Stimulated activated CD8-positive, alpha-beta memory T cell treated with anti-CD3 and anti-CD28 coated beads, Interleukin-12 subunit alpha, Interleukin-12 subunit beta, amount 100 ng/mL, for 24 hours (primary cell): ENCODE results near the gene USP35.
"Not testable (repeated sequence)": the region's sequence is repeated elsewhere in the genome, so short reads cannot be mapped to it uniquely, and the experiment has no call there.

Experiments
- DNase-seq: peaks from one replicate; pipeline ENCODE4 v3.0.0-alpha.2; 2020; ENCODE audit errors: extremely low read depth

The USP35 gene

DNA sequence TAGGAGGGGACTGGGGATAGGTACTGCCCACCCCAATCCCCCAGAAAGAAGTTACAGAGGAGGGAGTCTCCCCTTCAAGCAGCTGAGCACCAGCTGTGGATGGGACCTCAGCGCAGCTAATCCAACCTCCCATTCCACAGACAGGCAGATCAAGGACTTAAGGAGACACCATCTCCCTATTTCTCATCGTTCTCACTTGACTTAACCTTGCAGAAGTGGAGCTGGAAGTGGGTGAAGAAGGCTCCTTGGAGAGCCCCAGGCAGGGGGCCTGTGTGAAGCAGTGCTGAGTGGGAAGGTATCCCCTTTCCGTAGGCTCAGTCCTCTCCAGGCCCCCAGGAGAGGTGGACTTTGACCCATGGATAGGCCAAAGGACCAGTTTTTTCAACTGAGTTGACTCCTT, 27.3 kb downstream of the USP35 start:
- no peak for DNase-seq

DNA sequence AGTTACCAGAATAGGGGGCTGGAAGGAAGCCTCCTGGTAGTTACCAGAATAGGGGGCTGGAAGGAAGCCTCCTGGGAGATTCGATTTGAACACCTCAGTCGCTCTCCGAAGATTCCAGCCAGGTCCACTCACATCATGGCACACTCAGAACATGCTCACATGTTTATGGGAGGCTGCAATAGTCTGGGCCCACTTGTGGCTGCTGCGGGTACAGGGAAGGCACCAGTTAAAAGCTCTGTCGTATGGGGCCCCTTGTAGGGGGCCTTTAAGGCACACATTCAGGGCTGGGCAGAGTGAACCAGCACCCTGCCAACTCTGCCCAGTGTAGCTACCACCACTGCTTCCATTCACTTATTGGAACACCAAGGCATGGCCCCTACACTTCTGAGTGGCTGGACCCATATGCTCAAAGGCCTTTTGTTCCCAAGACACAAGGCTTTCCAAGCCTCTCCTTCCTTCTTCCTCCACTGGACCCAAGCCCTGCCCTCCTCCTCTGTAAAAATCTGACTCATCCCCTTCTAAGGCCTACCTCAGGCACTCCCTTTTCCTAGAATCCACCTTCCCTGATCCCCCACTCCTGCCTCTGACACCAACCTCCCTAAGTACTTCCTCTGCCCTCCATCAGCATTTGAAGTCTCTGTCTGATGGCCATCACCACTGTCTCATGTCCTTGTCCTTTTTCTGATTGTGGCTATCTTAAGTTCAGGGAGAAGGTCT, 28.0 kb downstream of the USP35 start:
- DNase-seq = no peak

DNA sequence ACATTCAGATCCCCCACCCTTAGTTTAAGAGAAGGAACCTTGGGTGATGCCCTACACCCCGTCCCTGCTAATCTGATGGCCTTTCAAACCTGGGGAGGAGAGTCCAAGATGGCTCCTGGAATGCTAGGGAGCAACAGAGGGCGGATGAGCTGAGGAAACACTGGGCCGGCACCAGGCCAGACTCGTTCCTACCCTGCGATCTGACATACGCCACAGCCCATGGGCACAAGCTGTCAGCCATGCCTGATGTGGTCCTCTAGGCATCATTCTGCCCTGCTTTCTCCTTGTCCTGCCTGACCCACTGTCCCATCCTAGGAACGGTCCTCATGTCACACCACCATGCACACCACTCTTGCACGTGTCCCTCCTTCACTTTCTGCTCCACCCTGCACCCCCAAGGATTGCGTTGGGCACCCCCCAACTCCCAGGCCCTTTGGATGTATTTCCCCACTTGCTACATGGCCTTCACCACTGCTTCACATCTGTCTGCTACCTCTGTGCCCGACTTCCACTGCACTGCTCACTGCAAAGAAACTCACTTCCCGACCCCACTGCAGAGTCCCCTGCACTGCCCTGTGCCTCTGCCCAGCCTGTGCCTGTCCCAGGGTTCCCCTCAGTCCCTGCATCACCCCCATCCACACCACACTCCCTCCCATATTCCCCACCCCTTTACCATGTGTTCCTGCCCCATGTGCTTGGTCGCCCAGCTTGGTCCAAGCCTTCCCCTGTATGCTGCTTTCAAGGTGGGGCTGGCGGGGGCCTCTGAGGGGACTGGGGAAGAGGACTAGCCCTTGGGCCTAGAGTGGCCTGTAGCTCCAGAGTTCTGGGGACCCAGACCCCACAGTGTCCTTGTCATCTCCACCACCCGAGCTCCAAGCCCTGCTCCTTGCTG, 29.2 kb downstream of the USP35 start:
- no peak for DNase-seq

DNA sequence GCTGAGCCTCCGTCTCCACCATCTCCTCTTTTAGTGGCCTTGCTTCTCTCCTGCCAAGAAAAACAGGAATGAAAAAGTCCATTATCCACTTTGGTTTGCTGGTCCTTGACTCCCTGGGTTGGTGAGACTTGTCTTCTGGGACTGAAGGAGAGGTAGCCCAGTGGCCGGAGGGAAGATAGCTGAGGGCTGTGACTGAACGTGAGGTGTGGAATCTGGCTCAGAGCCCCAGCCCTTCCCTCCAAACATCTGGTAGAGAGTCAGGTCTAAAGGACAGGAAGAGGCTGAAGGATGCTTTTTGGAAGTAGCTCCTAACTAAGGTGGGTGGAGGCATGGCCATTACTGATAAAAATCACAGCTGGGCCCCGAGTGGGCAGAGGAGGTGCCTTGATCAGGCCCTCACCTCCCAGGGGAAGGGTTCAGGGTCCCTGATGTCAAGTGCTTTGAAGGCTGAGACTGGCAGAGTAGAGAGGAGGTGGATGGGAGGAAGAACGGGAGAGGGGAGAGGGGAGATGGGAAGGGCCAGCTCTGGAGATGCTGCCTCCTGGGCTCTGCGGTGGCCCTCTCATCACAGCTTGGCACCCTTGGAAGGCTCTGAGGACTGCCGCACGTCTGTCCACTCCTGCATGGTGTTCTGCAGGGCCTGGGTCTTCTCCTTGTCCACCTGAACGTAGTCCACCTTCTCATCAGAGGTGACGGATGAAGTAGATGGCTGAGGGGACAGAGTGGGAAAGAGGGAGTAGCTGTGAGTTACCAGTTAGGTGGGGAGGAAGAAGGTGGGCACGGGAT, 30.2 kb downstream of the USP35 start:
- no peak for DNase-seq

DNA sequence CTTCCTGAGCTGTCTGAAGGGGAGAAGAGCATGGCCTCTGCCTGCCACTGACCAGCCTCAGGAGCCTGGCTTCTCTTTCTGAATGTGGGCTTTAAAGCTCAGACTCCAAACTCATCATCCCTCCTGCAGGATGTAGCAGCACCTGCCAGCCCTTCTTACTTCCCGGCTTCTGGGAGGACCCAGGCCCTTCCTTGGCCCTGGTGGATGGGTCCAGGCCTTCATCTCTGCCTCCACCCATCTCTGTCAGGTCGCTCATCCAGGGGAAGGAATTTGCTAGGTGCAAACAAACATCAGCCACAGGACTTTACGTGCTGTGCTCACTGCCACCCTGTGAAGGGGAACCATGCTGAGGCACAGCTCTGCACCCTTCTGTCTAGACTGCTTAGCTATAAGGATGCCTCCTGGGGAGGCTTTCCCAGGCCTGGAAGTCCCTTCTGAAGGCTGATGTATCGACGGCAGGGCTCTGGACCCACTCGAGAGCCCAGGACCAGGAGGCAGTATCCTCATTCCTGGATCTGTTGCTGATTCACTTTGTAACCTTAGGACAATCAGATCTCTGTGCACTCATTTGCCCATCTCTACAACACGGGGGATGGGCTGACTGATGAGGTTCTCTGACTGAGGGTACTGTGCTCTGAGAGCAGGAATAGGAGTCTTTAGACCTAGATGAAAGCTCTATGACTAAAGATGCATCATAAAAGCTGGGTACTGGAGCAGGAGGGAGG, 30.9 kb downstream of the USP35 start:
- no peak for DNase-seq

DNA sequence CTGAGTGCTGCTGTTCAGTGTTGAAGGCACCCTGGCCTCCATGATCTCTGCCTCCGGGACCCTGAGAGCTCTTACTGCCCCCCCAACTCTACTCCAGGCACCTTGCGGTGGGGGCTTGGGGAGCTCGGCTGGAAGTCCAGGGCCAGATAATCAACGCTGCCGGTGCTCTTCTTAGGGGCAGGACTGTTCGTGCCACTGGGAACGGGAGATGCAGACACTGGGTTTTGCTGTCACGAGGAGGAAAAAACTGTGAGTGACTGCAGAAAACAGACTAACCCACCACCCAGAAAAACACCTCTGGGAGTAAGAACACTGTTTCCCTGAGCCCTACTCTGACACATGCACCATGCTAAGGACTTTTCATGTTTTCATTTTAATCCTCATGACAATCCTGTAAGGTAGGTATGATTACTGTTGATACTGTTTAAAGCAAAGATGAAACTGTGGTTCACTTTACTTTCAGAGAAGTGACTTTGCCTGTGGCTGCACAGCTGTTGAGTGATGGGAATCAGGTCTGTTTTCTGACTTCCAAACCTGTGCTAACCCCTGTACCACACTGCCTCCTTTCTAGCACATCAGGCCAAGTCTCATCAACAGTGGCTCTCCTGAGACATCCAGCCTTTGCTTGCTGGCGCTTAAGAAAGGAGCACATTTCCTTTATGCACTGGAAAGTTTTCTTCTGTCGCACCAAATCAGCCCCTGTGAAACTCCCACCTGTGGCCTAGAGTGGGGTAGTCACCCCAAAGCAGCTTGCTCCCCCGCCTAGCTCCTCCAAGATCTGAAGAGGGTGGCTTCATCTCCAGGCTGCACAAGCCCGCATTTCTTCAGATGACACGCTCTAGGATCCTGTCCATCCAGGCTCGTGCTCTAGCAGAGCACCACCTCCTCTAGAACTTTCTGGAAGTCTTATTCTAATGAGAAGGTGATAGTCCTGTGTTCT, 31.8 kb downstream of the USP35 start:
- no peak for DNase-seq

DNA sequence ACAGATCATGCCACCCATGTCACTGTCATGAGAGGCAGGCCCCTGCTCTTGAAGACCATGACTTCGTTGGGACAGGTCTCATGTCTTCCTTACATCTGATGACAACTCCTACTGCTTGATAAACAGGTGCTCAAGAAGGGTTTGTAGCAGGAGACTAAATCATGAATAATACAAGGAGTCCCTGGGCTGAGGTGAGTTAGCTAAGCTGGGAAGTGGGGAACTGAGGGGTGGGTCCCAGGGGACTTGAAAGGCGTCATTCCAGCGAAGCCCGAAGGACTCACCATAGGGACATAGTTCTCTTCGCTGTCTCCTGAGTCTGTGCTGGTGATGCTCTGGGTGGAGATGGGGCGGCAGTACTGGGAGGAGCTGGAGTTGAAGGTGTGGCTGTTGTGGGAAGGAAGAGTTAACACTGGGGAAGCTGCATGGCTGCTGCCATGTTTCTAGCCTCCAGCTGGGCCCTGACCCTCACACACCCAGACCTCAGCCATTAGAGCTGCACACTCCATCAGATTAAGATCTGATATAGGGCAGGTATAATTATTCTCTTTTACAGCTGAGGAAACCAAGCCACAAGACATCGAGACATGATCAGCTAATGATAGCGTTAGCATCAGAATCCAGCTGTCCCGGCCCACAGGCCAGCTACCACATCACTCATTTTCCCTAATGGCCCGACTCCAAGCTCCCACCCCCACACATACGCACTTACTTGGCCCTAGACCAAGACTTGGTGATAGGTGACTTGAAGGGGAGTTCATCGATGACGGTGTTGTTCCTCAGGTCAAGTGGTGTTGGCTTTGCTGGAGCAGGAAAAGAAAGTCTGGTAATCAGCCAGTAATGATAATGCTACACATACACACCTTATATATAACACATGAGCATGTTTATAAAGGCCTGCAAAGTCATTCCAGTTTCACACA, 32.9 kb downstream of the USP35 start:
- DNase-seq = no peak

DNA sequence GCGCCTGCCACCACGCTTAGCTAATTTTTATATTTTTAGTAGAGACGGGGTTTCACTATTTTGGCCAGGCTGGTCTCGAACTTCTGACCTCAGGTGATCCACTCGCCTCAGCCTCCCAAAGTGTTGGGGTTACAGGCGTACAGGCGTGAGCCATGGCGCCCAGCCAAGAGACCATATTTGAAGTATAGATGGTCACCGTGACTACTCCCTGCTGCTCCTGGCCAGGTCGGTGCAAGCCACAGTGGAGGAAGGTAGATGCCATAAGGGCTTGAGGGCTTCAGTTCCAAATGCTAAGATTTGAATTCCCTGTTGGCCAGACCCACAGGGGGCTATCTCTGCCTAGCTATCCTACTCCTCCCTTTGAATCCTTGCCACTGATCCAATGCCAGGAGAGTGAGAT, 34.0 kb downstream of the USP35 start:
- DNase-seq = not testable (repeated sequence)

DNA sequence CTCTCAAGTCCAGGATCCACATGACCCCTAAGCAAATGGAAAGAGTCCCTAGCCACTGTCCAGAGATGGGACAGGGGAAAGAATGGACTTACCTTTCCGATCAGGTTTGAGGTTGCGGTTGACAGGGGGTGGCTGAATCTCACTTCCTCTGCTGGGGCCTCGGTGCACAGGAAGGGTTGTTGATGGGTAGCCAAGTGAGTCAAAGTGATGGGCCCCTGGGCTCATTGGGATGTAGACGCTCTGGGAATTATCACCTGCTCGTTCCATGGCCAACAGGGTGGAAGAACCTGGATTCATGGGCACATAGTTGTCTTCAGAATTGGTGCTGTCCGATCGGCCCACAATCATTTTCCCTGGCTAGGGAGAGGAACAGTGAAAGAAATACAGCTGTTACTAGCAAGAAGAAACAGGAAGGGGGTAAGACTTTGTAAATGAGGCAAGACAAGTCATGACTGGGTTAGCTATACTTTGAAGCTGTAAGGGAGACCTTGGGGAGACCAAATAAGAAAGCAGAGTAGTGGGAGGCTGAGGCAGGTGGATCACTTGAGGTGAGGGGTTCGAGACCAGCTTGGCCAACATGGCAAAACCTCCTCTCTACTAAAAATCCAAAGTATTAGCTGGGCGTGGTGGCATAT, 34.7 kb downstream of the USP35 start:
- no peak for DNase-seq

DNA sequence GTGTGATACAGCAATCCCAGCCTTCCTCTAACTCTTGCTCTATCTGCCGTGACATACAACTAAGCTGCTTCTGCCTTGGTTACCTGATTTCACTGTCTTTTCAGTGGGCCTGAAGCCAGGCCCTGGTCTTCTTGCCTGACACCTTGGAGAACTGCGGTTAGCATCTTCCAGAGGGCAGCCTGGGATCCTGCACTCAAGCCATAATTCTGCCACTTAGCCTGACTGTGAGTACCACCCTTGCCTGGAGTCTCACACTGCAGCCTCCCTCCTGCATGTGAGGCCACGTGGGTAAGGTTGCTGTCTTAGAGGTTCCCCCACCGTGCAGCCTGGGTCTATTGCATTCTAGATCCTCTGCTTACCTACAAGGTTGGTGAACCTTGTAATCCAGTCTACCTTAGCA, 35.8 kb downstream of the USP35 start:
- DNase-seq = no peak

DNA sequence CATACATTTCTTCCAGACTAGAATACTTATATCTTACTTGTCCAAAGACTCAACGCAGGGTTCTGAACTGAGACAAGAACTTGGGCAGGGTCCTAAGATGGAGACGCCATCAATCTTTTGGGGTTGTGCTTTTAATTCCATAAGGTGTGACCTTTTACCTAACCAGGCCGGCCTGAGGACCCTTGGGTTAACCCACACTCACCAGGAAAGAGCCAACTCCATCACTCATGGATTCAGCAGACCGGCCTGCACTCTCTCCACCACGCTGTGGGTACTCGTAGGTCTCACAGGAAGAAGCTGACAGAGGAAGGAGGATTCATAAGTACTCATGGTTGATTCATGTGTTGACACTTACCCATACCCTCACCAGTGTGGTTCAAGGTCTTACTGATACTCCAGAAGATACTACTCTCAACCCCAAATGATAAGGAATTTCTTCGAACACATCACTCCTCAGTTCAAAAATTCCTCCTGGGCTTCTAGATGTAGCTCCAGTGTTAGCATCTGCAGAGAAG, 36.2 kb downstream of the USP35 start:
- DNase-seq = no peak

DNA sequence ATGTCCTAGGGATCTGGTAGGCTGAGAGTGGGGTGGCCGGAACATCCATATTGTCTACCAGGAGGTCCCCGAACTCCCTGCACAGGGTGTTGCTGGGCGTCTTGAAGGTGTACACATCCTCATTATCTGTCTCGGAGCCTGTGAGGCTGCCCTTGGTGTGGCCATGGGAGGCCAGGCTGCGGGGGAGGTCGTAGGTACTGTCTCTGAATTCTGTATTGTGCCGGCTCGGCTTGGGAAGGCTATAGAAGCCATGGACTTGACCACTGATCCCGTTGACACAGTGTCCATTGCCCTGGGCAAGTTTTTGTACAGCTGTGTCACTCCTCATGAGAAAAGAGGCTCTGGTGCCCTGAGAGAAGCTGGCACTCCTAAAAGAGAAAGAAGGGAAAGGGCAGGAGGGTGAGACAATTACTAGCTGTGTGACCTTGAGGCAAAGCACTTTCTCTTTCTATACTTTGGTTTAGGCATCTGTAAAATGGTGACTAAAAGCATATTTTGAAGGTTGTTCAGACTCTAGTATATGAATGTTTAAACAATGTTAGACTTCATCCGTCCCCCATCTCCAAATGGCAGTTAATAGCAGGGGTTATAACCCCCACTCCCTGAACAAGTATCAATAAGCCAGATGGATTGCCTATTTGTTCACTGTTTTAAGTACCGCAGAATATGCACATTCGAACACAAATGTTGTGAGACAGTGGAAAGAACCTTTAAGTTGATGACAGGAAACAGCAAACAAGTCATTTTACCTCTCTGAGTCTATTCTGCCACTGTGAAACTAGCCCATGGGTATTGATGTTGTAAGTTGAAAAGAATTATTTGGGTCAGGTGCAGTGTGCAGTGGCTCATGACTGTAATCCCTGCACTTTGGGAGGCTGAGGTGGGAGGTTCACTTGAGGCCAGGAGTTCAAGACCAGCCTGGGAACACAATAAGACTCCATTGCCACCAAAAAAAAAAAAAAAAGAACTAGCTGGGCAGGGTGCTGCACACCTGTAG, 38.3 kb downstream of the USP35 start:
- no peak for DNase-seq

DNA sequence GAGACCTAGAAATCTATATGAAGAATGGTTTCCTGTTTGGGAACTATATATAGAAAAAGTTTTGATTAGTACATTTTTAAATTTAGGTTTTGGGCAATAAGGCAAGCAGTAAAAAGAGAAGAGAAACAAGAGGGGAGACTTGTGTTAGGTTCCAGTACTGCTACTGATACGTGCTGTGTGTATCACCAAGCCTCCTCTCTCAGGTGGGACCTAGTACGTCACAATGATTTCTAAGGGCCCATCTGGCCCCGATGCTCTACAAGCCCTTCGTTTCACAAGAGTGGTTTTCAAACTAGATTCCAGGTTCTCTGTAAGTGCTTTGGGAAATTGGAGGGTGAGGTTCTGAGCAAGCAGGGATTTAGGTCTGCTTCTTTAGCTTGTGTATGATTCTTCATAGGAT, 39.2 kb downstream of the USP35 start:
- DNase-seq = no peak

DNA sequence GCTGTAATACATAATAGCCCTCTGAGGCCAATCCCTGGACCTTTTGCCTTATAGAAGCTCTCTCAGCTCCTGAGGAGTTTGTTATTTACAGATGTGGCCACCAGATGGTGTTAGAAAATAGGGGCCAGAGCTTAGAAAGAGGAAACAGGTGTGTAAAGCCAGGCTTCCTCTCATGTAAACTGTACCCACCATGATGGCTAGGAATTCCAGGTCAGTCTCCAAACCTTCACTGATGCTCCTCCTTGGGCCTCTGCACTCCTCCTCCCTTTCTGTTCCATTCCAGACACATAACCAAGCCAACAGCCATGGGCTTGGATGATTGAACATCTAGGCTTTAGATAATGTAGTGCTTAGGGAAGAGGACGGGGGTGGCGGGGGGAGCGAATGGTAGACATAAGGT, 39.7 kb downstream of the USP35 start:
- DNase-seq = no peak

DNA sequence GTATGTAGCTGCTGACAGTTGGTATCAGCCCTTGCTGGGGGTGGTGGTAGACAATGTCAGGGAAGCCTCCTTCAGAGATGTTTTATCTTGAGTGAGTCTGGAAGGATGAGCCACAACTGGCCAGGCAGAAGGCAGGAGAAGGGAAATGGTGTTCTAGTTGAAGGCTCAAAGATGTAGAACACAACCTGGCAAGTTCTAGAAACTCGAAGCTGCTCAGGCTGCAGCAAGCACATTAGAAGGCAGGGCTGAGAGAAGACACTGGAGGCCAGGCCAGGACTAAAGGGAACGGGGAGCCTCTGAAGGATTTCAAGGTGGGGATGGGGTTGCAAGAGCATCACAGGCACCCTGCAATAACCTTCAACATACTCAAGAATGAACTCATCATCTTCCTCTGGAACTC, 40.4 kb downstream of the USP35 start:
- no peak for DNase-seq

DNA sequence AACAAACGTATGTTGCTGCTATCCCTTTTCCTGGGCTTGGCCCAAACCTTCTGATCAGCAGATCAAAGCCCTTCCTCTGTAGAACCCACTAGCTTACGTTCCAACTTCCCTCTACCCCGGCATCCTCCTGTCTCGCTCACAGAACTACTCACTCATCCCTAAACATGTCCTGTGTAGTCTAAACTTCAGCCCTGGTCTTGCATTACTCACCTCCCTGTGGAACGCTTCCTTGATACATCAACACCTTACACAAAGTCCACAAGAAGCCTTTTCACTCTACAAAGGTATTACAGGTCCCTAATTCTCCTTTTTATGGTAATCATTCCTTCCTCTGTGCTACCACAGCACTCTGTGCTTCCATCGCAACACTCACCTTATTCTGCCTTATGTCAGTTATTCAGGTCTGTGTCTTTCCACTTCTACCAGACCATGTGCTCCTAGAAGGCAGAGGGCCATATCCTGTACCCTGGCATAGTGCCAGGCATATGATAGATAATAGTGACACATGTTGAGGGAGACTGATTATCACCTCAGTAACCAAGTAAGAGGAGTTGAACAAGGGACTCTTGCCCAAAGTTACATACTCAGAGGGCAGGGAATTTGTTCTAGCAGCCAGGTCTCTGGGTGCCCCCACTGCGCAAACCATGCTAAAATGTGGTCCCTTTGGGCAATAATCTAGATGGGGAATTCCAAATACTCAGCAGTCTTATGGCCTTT, 41.6 kb downstream of the USP35 start:
- DNase-seq = no peak

DNA sequence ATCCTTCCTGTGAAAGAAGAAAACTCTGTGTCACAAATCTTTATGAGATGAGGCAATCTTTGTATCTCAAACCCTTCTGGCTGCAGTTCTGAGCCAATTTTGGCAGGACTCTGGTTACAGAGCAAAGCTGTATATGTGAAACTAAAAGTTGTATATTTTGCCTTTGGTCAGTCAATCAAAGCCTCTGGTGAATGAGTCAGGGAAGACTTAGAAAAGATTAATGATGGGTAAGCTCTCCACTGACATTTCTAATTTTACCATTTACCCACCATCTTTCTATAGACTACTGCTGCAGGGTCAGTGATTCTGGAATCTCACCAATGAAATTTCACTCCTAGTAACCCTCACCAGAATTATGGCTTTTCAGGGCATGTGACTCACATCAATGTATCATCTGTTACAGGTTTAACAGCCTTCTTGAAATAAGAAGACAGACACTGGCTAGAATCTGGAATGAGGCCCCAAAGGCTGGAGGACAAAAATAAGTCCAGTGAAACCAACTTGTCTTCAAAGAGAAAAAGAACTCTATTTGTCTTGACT, 43.3 kb downstream of the USP35 start:
- no peak for DNase-seq
